ENCODE data around the gene NRSN1.

The NRSN1 gene

DNA sequence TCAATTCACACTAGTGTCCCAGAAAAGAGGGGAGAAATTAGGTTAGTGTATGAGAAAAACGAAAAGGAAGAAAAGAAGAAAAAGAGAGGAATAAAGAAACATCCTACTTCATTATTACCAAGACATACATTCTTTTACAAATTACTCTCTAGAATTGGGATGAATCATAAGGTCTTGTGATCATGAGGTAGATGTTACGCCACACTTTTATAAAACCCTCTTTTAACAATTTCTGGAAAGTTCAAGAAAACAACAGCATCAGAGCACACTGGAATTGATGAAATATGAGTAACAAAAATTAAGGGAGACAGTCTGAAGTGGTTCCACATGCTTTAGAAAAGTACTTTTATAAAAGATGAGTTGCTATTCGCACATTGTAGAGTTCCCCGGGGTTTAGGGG, 32.6 kb upstream of the NRSN1 start:
- no peaks in the 10 kb centered on the region for H4K20me1 ChIP-seq (ENCODE audit: low read depth, low read length)
- no peaks in the 10 kb centered on the region; the same call in 1 of the 2 replicates for H3K27me3 ChIP-seq (ENCODE audit: low read length)
- no peak for TF ChIP-seq EZH2phosphoT487 (conservative IDR thresholded peaks at IDR 0.05; ENCODE audit: low read length)
- TF ChIP-seq, protein P1, sequence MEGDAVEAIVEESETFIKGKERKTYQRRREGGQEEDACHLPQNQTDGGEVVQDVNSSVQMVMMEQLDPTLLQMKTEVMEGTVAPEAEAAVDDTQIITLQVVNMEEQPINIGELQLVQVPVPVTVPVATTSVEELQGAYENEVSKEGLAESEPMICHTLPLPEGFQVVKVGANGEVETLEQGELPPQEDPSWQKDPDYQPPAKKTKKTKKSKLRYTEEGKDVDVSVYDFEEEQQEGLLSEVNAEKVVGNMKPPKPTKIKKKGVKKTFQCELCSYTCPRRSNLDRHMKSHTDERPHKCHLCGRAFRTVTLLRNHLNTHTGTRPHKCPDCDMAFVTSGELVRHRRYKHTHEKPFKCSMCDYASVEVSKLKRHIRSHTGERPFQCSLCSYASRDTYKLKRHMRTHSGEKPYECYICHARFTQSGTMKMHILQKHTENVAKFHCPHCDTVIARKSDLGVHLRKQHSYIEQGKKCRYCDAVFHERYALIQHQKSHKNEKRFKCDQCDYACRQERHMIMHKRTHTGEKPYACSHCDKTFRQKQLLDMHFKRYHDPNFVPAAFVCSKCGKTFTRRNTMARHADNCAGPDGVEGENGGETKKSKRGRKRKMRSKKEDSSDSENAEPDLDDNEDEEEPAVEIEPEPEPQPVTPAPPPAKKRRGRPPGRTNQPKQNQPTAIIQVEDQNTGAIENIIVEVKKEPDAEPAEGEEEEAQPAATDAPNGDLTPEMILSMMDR (IDR thresholded peaks at IDR 0.05; ENCODE audit: insufficient read depth, low read length, poor library complexity, severe bottlenecking) = no peak
- H3K4me3 ChIP-seq (ENCODE audit: insufficient read depth, low read length, poor library complexity, severe bottlenecking) = no peak overlapping the region
- no peaks in the 10 kb centered on the region for H3K9me2 ChIP-seq (replicated peaks; ENCODE audit: insufficient read depth, low read length)
- H3K4me2 ChIP-seq (ENCODE audit: low read depth, low read length, poor library complexity, severe bottlenecking) = no peak overlapping the region
- no peaks in the 10 kb centered on the region for H3K79me2 ChIP-seq (ENCODE audit: insufficient read depth, low read length)
- H3K36me3 ChIP-seq (ENCODE audit: low read length) = no peaks in the 10 kb centered on the region
- H2AFZ ChIP-seq (ENCODE audit: low read depth, low read length, severe bottlenecking) = no peak overlapping the region
- H3F3A ChIP-seq (ENCODE audit: insufficient read depth) = no peaks in the 10 kb centered on the region
- H3K27ac ChIP-seq (ENCODE audit: low read depth, low read length) = no peak overlapping the region
- H3K9ac ChIP-seq (ENCODE audit: low read length) = no peak overlapping the region
- H3K9me3 ChIP-seq (ENCODE audit: insufficient read depth, low read length) = no peaks in the 10 kb centered on the region

DNA sequence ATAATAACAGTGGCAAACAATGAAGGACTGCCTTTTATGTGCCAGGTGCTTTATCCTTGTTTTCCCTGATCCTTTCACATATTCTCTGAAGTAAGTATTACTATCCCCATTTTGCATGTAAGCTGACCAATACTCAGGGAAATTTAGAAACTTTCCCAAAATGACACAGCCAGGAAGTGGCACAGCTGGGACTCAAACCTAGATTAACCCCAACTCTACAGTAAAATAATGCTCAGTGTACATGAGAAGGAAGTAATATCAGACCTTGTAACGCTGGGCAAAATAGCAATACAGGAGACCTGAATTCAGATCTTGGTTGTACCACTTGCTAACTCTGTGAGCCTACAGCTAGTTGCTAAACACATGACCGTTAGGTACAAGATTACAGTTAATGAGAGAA, 26.8 kb upstream of the NRSN1 start:
- H3K27me3 ChIP-seq (ENCODE audit: low read length) = no peaks in the 10 kb centered on the region; the same call in 1 of the 2 replicates
- no peak overlapping the region for H3K4me3 ChIP-seq (ENCODE audit: insufficient read depth, low read length, poor library complexity, severe bottlenecking)
- no peaks in the 10 kb centered on the region for H3K36me3 ChIP-seq (ENCODE audit: low read length)
- H3K9ac ChIP-seq (ENCODE audit: low read length) = no peak overlapping the region
- no peak for TF ChIP-seq EZH2phosphoT487 (conservative IDR thresholded peaks at IDR 0.05; ENCODE audit: low read length)
- TF ChIP-seq, protein P1 (IDR thresholded peaks at IDR 0.05; ENCODE audit: insufficient read depth, low read length, poor library complexity, severe bottlenecking) = no peak
- no peak overlapping the region for H2AFZ ChIP-seq (ENCODE audit: low read depth, low read length, severe bottlenecking)
- H3K9me3 ChIP-seq (ENCODE audit: insufficient read depth, low read length) = no peaks in the 10 kb centered on the region
- no peaks in the 10 kb centered on the region for H3F3A ChIP-seq (ENCODE audit: insufficient read depth)
- H3K79me2 ChIP-seq (ENCODE audit: insufficient read depth, low read length) = no peaks in the 10 kb centered on the region
- no peak overlapping the region for H3K4me2 ChIP-seq (ENCODE audit: low read depth, low read length, poor library complexity, severe bottlenecking)
- no peaks in the 10 kb centered on the region for H3K9me2 ChIP-seq (replicated peaks; ENCODE audit: insufficient read depth, low read length)
- no peaks in the 10 kb centered on the region for H4K20me1 ChIP-seq (ENCODE audit: low read depth, low read length)
- H3K27ac ChIP-seq (ENCODE audit: low read depth, low read length) = no peak overlapping the region

DNA sequence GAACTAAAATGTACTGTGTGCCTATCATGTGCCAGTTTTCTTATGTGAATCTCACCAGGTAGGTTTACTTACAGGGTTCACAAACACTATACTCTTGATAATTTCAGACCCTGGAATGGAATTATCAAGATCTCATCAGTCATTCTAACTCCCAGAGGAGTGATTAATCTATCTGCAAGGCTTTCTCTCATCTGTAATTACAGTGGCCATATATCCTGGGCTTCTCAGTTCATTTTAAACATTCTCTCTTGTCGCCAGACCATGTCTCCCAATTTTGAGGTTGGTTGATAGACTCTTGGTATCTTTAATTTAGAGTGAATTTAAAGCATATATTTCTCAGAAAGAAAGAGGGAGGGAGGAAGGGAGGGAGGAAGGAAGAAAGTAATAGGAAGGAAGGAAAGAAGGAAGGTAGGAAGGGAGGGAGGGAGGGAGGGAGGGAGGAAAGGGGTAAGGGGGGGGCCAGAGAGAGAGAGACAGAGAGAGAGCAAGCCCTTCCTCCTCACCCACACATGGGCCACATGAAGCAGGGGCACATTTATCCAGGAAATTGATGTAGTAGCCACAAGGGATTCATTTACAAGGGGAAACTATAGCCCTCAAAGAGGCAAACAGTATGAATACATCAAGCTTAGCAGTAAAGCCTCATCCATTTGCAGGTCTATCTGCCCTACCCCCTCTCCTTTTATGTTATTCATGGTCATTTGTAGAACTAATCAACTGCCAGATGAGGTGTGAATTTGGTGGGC, 25.8 kb upstream of the NRSN1 start:
- no peaks in the 10 kb centered on the region for H3K9me2 ChIP-seq (replicated peaks; ENCODE audit: insufficient read depth, low read length)

More for the DNA sequence above, 25.8 kb upstream of the NRSN1 start:
- no peak overlapping the region for H3K4me2 ChIP-seq (ENCODE audit: low read depth, low read length, poor library complexity, severe bottlenecking)
- no peak for TF ChIP-seq EZH2phosphoT487 (conservative IDR thresholded peaks at IDR 0.05; ENCODE audit: low read length)
- TF ChIP-seq, protein P1 (IDR thresholded peaks at IDR 0.05; ENCODE audit: insufficient read depth, low read length, poor library complexity, severe bottlenecking) = no peak
- H3K9ac ChIP-seq (ENCODE audit: low read length) = no peak overlapping the region
- H3F3A ChIP-seq (ENCODE audit: insufficient read depth) = no peaks in the 10 kb centered on the region
- no peak overlapping the region for H3K4me3 ChIP-seq (ENCODE audit: insufficient read depth, low read length, poor library complexity, severe bottlenecking)
- no peaks in the 10 kb centered on the region for H3K36me3 ChIP-seq (ENCODE audit: low read length)
- H3K27me3 ChIP-seq (ENCODE audit: low read length) = no peaks in the 10 kb centered on the region; the same call in 1 of the 2 replicates
- H2AFZ ChIP-seq (ENCODE audit: low read depth, low read length, severe bottlenecking) = no peak overlapping the region
- no peaks in the 10 kb centered on the region for H3K79me2 ChIP-seq (ENCODE audit: insufficient read depth, low read length)
- H4K20me1 ChIP-seq (ENCODE audit: low read depth, low read length) = no peaks in the 10 kb centered on the region
- no peaks in the 10 kb centered on the region for H3K9me3 ChIP-seq (ENCODE audit: insufficient read depth, low read length)
- no peak overlapping the region for H3K27ac ChIP-seq (ENCODE audit: low read depth, low read length)
